SW480 (cell line): ENCODE results near the gene APPBP2.

Source experiments
- DNase-seq: peaks from one replicate; pipeline ENCODE4 v3.0.0-alpha.2; 2016; ENCODE audit warnings: low spot score

APPBP2 gene

DNA sequence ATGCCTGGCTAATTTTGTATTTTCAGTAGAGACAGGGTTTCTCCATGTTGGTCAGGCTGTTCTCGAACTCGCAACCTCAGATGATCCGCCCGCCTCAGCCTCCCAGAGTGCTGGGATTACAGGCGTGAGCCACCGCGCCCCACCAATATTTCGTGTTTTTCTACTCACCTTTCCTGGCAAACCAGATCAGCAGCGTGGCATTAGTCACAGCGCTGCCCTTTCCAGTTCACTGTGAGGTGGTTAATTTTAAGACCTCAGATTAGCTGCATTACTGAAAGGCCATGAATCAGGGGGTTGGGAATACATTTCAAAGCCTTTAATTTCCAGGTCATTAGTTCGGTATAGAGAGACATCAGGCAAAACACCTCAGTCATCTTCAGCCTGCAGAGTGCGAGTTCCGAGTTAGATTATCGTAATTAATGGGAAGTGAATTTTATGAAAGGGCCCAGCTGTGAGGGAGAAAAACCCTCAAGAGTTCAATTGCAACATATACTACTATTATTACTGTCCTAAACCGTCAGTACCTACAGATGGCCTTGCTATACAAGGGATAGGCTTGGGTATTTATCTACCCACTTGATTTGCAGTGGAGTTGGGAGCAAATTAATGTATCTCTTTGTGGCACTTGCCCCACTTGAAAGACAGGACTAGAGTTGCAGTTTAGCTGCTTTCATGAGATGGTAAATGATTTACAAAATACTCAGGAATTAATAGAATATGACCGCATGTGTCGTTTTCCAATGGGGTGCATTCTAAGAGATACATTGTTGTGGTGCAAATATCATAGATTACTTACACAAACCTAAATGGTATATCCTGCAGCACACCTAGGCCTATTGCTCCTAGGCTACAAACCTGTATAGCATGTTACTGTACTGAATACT is 132.0 kb downstream of the APPBP2 start:
- no peak for DNase-seq
